ENCODE measurements around the gene ZRSR2. TPM values are rescaled to one million over a fixed set of nuclear protein-coding genes. Genes with fewer than 3 reads are reported as not detected.

The ZRSR2 gene
- total RNA-seq, 4 donors from 2014 or later: 3.9 to 8.4 (median 6.9) TPM

DNA sequence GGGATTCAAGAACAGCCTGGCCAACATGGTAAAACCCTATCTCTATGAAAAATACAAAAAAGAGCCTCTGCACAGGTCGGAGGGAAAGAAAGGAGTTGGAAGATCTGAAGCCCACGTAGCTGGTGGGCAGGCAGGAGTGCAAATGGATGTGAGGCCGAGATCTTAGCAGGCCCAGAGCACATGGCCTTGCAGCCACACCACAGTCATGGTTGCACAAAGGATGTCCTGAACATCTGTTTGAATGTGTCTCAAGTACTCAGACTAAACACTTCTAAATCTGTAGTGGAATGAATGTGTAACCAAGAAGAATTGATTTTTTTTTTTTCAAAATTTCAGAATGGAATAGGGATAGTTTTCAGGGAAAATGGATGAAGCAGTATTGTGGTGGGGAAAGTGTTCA lies 41.4 kb upstream of the ZRSR2 start:
- intact Hi-C loops (cut with DNase I; ENCODE audit: low total_unique reads) (no loop called here), in situ Hi-C loops (cut with MboI; ENCODE audit: low sequenced_read_pairs in 4 of 4) (no loop called here)
- no peak for DNase-seq
- ATAC-seq: no peak
- Histone ChIP-seq H3K9me3 (no peaks in the 10 kb centered on the region), H3K27me3 (no peaks in the 10 kb centered on the region), H3K27ac (peak overlapping the region in 1 of 4 donors; percentile 62), H3K36me3 (no peaks in the 10 kb centered on the region), H3K4me3 (no peak overlapping the region), H3K4me1 (peaks cover 0 to 4% of the 10 kb centered on the region in 2 donors)
- TF ChIP-seq, protein P1, sequence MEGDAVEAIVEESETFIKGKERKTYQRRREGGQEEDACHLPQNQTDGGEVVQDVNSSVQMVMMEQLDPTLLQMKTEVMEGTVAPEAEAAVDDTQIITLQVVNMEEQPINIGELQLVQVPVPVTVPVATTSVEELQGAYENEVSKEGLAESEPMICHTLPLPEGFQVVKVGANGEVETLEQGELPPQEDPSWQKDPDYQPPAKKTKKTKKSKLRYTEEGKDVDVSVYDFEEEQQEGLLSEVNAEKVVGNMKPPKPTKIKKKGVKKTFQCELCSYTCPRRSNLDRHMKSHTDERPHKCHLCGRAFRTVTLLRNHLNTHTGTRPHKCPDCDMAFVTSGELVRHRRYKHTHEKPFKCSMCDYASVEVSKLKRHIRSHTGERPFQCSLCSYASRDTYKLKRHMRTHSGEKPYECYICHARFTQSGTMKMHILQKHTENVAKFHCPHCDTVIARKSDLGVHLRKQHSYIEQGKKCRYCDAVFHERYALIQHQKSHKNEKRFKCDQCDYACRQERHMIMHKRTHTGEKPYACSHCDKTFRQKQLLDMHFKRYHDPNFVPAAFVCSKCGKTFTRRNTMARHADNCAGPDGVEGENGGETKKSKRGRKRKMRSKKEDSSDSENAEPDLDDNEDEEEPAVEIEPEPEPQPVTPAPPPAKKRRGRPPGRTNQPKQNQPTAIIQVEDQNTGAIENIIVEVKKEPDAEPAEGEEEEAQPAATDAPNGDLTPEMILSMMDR (IDR thresholded peaks at IDR 0.05 in 4 of 5, conservative IDR thresholded peaks at IDR 0.05 in 1 of 5): no peak

DNA sequence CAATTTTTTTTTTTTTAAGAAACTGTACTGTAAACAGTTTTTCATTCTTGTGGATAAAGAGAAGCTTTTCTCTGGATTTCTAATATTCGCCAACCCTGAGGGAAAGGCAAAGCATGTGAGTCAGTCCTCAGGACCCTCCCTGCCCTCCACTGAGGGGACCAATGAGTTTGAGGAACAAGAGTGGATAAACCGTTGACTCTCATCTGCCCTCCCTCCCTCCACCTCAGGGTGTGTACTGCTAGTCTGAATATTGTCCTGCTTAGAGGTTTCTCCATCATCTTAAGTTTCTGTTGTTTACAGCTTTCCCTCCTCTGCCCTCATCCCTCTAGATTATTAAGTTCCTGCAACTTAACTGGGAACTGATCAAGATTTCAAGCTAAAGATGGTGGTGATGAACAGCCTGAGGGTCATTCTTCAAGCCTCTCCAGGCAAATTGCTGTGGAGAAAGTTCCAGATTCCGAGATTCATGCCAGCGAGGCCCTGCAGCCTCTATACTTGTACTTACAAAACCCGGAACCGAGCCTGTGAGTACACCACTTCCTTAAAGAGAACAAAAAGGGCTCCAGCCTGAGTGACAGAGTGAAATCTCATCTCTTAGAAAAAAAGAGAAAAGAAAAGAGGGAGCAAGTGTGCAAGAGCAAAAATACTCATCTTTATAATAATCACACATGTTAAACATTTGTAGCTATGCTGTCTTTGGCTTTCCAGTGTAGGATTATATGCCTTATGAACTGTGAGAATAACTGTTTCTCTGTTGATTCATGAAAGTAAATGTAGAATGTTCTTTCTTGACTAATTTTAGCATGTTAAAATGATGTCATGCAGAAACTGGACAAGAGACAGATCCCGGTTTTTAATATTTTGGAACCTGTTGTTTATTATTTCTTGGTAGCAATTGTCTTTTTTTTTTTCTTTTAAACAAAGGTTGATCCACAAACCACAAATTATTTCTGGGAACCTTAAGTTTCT lies 40.4 kb upstream of the ZRSR2 start:
- Histone ChIP-seq H3K9me3 (no peaks in the 10 kb centered on the region), H3K27ac (peak overlapping the region; percentile 45 to 62 (median 52)), H3K27me3 (no peaks in the 10 kb centered on the region), H3K4me1 (peaks cover 0 to 4% of the 10 kb centered on the region in 2 donors), H3K36me3 (no peaks in the 10 kb centered on the region), H3K4me3 (no peak overlapping the region)
- DNase-seq (no peak), ATAC-seq (no peak)
- TF ChIP-seq, protein P1 (IDR thresholded peaks at IDR 0.05 in 4 of 5, conservative IDR thresholded peaks at IDR 0.05 in 1 of 5): no peak
- no peak for TF ChIP-seq POLR2A (IDR thresholded peaks at IDR 0.05)
- intact Hi-C loops (cut with DNase I; ENCODE audit: low total_unique reads): no loop called here
- in situ Hi-C loops (cut with MboI; ENCODE audit: low sequenced_read_pairs in 4 of 4): no loop called here

DNA sequence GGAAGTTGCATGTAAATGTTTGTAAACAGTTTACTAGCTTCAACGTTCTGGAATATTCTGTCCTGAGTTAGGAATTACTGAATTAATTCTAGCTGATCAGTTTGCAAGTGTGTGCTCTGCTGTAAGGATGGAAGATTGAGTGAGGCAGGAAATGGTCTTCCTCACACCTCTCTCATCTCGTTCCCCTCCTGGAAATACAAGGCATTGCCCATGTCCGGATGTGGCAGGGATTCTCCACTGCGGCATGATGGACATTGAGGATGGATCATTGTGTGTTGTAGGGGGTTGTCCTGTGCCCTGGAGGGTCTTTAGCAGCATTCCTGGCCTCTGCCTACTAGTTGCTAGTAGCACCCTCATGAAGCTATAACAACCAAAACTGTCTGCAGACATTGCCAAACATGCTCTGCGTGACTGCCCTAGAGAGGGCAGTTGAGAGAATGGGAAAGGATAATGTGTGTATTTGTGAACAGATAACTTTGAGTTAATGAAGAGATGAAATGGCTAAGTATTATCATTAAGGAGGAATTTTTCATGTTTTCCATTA lies 39.6 kb upstream of the ZRSR2 start:
- H3K27me3 ChIP-seq: no peaks in the 10 kb centered on the region
- peak overlapping the region; percentile 45 to 62 (median 52) for H3K27ac ChIP-seq
- H3K9me3 ChIP-seq: no peaks in the 10 kb centered on the region
- no peak for DNase-seq
- in situ Hi-C loops (cut with MboI; ENCODE audit: low sequenced_read_pairs in 4 of 4): no loop called here
- no peak overlapping the region for H3K4me3 ChIP-seq
- ATAC-seq: no peak
- H3K36me3 ChIP-seq: no peaks in the 10 kb centered on the region
- TF ChIP-seq POLR2A (IDR thresholded peaks at IDR 0.05): no peak
- TF ChIP-seq, protein P1 (IDR thresholded peaks at IDR 0.05 in 4 of 5, conservative IDR thresholded peaks at IDR 0.05 in 1 of 5): no peak
- intact Hi-C loops (cut with DNase I; ENCODE audit: low total_unique reads): no loop called here
- peaks cover 0 to 4% of the 10 kb centered on the region in 2 donors for H3K4me1 ChIP-seq

DNA sequence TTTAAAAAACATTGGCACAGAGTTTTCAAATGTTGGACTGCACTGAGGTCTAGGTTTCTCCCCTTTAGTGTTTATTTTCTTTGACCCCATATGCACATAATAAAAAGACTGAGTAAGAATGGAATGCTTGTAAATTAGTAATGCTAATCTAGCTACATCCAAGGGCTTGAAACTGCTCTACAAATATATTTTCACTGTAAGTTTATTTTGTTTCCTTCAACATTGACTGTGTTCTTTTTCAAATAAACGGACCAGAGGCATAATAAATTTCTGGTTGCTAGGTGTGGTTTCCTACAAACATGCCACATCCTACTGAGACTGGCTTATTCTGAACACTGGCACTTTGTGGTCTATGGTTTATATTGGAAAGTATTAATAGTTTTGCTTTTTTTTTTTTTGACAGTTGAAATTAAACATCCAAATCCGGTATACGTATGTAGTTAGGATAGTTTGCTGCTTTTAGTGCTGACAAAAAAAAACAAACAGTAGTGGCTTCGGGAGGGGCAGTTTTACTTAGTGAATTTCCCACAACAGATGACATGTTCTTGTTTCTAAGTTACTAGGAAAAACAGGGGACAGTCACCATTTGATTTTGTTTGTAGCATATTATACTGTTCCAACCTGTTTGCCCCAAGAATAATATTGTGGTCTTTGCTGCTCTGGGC lies 39.0 kb upstream of the ZRSR2 start:
- TF ChIP-seq, protein P1 (IDR thresholded peaks at IDR 0.05 in 4 of 5, conservative IDR thresholded peaks at IDR 0.05 in 1 of 5): no peak
- no peak for TF ChIP-seq POLR2A (IDR thresholded peaks at IDR 0.05)
- Histone ChIP-seq H3K36me3 (no peaks in the 10 kb centered on the region), H3K9me3 (no peaks in the 10 kb centered on the region), H3K4me3 (no peak overlapping the region), H3K27me3 (no peaks in the 10 kb centered on the region), H3K27ac (peak overlapping the region in 3 of 4 donors; percentile 48 to 62 (median 57)), H3K4me1 (peaks cover 0 to 4% of the 10 kb centered on the region in 2 donors)
- in situ Hi-C loops (cut with MboI; ENCODE audit: low sequenced_read_pairs in 4 of 4): no loop called here
- ATAC-seq (no peak), DNase-seq (no peak)
- intact Hi-C loops (cut with DNase I; ENCODE audit: low total_unique reads): no loop called here

All from gastrocnemius medialis (tissue), 4 donors.